ENCODE measurements around the gene C14orf180.

C14orf180 gene

DNA sequence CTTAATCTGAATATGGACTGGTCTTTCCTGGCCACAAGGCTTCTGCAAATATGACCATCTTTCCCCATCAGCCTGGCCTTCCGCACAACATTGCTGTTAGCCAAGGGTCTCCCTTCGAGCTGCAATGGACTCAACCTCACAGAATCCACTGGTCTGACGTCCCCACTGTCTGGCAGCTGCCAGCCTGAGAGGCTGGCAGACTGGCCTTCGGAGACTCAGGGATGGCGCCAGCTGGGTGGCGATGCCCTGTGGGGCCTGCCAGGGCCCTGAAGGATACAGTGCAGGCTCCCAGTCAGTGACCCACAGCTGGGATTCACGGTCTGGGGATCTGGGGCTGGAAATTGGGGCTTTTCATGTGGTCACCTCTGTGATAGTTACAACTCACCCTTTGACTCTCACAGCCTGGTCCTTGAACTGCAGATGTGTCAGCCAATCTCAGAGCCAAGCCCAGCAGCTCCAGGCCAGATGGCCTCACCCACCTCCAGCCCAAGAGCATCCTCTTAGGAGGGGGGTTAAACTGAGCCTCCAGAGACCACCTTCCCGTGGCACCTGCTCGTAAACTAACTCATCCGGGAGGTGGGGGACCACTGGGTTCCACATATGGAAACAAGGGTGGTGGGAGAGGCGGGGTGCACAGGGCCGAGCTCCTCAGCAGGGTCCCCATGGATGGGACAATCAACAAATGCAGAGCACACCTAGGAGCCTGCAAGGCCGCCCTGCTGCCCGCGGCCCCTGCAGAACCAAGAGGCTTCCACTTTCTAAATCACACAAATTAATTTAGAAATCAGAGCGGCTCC lies 21.1 kb upstream of the C14orf180 start:
- in situ Hi-C loops (cut with HindIII; ENCODE audit: low sequenced_read_pairs) = no loop called here
- DNase-seq (ENCODE audit: low read depth) = no peak
- H3K4me3 ChIP-seq (ENCODE audit: low read depth, low read length) = no peak overlapping the region
- TF ChIP-seq, protein P1, sequence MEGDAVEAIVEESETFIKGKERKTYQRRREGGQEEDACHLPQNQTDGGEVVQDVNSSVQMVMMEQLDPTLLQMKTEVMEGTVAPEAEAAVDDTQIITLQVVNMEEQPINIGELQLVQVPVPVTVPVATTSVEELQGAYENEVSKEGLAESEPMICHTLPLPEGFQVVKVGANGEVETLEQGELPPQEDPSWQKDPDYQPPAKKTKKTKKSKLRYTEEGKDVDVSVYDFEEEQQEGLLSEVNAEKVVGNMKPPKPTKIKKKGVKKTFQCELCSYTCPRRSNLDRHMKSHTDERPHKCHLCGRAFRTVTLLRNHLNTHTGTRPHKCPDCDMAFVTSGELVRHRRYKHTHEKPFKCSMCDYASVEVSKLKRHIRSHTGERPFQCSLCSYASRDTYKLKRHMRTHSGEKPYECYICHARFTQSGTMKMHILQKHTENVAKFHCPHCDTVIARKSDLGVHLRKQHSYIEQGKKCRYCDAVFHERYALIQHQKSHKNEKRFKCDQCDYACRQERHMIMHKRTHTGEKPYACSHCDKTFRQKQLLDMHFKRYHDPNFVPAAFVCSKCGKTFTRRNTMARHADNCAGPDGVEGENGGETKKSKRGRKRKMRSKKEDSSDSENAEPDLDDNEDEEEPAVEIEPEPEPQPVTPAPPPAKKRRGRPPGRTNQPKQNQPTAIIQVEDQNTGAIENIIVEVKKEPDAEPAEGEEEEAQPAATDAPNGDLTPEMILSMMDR (IDR thresholded peaks at IDR 0.05; ENCODE audit: low read depth, low read length, missing control alignments) = no peak

DNA sequence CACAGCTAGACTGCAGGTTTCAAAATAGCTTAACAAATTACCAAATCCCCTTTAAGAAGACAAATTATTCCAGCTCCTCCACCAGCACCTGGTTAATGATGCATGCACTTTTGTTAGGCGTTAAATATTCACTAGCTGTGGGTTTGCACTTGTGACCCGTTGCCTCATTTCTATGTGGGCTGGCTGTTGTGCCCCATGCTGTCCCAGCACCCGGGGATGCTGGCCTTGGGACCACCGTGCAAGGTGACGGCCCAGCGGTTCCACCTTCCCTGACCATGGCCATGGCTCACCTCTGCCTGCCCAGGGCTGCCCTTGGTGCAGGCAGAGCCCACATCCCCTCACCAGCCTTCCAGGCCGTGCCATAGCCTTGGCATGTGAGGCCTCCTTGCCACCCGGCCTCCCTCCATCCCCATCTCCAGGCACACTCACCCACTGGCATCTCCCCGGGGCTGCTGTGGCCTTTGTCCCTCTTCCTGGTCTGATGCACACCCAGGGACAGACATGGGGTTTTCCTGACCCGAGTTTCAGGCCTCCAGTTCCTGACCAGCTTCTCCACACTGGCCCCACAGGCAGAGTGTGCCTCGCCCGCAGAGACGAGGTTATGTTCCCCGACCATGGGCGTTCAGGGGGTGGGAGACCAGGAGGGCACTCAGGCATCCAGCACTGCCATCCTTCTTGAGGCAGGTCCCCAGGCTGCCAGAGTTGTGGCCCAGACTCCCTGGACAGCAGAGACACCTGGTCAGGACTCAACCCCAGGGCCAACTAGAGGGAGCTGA lies 20.3 kb upstream of the C14orf180 start:
- TF ChIP-seq, protein P1 (IDR thresholded peaks at IDR 0.05; ENCODE audit: low read depth, low read length, missing control alignments) = no peak
- DNase-seq (ENCODE audit: low read depth) = no peak
- in situ Hi-C loops (cut with HindIII; ENCODE audit: low sequenced_read_pairs) = no loop called here
- H3K4me3 ChIP-seq (ENCODE audit: low read depth, low read length) = no peak overlapping the region

DNA sequence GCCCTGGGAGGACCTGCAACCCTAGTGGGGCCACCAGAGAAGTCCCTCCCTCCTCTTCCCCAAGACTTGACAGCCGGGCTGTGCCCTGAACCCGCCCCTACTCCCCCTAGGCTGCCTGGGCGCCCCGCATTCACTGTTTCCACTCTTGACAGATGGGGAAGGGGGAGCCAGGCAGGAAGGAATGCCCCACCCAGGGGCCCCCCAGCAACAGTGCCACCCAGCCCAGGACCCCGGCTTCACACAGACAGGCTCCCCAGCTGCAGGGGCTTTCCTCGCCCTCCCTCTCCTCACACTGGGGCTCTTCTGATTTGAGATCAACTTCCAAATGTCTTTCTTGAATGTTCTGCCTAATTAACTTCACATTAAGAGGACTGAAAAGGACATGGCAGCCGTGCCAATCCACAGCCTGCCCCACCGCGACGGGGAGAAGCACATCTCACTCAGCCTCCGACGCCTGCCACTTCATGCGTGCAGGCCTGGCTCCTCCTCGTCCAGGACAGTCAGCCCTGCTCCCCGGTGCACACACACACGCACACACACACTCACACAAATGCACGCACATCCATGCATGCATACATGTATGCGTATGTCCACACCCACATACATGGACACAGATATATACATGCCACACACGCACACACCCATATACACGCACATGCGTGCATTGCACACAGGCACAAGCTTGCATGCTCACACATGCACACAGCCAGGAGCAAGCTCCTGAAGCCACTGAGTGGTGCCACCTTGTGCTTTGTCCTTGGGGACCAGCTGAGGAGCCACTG lies 19.6 kb upstream of the C14orf180 start:
- TF ChIP-seq, protein P1 (IDR thresholded peaks at IDR 0.05; ENCODE audit: low read depth, low read length, missing control alignments) = no peak
- DNase-seq (ENCODE audit: low read depth) = no peak
- H3K4me3 ChIP-seq (ENCODE audit: low read depth, low read length) = no peak overlapping the region
- in situ Hi-C loops (cut with HindIII; ENCODE audit: low sequenced_read_pairs) = no loop called here

DNA sequence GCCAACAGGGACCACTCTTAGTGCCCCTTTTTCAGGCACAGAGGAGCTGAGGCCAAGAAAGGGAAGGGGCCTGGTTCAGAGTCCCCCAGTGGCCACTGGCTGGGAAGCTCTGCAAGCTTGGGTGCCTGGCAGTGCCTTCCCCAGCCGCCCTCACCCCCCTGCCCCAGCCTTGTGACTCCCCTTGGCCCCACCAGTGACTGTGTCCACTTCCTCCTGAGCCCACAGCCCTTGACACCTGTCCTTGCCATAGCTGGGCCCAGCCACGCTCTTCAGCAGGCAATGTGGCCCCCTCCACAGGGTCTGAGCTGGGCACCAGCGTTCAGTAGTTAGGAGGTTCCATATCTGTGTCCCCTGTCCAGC lies 19.0 kb upstream of the C14orf180 start:
- TF ChIP-seq, protein P1 (IDR thresholded peaks at IDR 0.05; ENCODE audit: low read depth, low read length, missing control alignments) = no peak
- no peak for DNase-seq (ENCODE audit: low read depth)
- in situ Hi-C loops (cut with HindIII; ENCODE audit: low sequenced_read_pairs) = no loop called here
- no peak overlapping the region for H3K4me3 ChIP-seq (ENCODE audit: low read depth, low read length)

DNA sequence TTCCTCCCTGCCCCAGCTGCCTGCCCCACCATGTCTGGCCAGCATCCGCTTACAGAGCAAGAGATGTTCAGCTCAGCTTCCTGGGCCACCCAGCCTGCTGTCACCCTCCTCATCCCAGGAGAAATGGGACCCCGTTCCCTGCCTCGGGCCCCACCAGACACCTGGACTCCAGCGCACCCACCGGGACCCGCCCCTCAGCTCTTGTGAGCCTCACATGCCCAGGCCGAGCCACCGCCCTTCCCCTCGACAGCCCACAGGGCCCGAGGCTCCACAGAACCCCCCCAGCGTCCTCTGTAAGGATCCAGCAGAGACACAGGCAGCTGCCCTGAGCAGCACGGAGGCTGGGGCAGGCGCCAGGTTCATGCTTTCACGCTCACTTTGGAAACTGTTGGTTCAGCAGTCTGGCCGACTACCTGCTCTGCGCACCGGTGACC lies 18.4 kb upstream of the C14orf180 start:
- H3K4me3 ChIP-seq (ENCODE audit: low read depth, low read length) = no peak overlapping the region

More for the DNA sequence above, 18.4 kb upstream of the C14orf180 start:
- DNase-seq (ENCODE audit: low read depth) = no peak
- TF ChIP-seq, protein P1 (IDR thresholded peaks at IDR 0.05; ENCODE audit: low read depth, low read length, missing control alignments) = no peak
- in situ Hi-C loops (cut with HindIII; ENCODE audit: low sequenced_read_pairs) = no loop called here

Measured in astrocyte of the cerebellum (primary cell).